GM19099 (cell line): Measurements from ENCODE around the gene NEK4.

Experiments
- POLR2A ChIP-seq: IDR thresholded peaks from 3 replicates; pipeline ENCODE4 v1.6.1; 2011; ENCODE audit warnings: low read depth; ENCODE audit not compliant: insufficient read length; ENCODE audit errors: extremely low read depth

The NEK4 gene

GRCh38 chr3:52685709-52686691 is 84.7 kb downstream of the NEK4 start, which contains the start of the genes GNL3 and PBRM1:
TSS of gene GNL3 (plus strand) at chr3:52686032. CDS start at chr3:52686093, 61 bp downstream.
TSS of gene PBRM1 (minus strand) at chr3:52685913.
- TF ChIP-seq POLR2A, result peak; percentile 94

GRCh38 chr3:52685285-52685708 is 85.4 kb downstream of the NEK4 start:
- no peak for TF ChIP-seq POLR2A

- no peak for TF ChIP-seq POLR2A
These were observed 86.6 kb downstream of the NEK4 start for GRCh38 chr3:52684184-52684583.

GRCh38 chr3:52683611-52684010 is 87.1 kb downstream of the NEK4 start:
- no peak for TF ChIP-seq POLR2A

GRCh38 chr3:52682016-52682415 is 88.7 kb downstream of the NEK4 start:
- no peak for TF ChIP-seq POLR2A

GRCh38 chr3:52681596-52681995 is 89.1 kb downstream of the NEK4 start:
- TF ChIP-seq POLR2A, result no peak

DNA sequence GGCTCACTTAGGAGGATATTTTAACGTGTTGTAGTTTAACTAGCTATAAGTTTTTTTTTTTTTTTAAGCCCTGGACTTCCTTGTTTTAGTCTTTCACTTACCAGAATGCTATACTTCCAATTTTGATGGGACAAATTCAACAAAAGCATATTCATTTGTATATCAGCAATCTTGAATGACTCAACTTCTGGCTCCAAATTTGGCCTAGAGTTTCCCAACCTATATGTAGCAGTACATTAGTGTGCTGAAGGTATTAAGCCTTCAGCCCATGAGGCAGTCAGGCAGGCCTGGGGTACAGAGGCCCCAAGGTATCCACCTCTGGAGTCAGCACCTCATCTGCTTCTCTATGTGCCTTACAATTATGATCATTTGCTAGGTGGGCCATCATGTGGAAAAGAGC is 90.9 kb downstream of the NEK4 start:
- TF ChIP-seq POLR2A, result no peak

DNA sequence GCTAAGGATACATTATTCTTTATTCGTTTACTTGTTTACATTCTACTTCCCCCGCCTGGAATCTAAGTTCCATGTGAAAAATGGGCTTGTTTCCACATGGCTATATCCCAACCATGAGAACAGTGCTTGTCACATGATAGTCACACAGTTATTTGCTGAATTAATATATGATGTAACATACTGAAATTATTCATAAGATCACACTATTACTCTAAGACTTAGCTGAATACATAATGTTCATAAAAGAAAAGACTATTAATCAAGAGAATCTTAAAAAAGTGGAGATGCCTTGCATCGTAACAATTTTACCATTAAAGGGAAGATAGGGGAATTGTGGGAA is 91.6 kb downstream of the NEK4 start:
- no peak for TF ChIP-seq POLR2A

- no peak for TF ChIP-seq POLR2A
These were observed 92.2 kb downstream of the NEK4 start for GRCh38 chr3:52678265-52679198.

DNA sequence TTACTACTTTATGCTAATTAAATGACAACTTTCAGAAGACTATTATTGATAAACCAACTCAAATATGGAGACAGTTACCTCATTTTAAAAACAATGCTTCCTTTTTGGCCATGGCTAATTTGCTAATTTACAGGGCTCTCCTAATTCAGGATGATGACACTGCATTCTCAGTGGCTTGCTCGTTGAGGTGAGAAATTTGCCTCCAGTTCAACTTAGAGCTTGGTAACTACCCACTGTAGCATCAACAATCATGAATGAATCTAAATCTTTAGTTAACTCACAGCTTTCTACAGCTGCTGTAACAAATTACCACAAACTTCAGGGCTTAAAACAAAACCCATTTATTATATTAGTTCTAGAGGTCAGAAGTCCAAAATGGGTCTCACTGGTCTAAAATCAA is 99.1 kb downstream of the NEK4 start:
- no peak for TF ChIP-seq POLR2A

DNA sequence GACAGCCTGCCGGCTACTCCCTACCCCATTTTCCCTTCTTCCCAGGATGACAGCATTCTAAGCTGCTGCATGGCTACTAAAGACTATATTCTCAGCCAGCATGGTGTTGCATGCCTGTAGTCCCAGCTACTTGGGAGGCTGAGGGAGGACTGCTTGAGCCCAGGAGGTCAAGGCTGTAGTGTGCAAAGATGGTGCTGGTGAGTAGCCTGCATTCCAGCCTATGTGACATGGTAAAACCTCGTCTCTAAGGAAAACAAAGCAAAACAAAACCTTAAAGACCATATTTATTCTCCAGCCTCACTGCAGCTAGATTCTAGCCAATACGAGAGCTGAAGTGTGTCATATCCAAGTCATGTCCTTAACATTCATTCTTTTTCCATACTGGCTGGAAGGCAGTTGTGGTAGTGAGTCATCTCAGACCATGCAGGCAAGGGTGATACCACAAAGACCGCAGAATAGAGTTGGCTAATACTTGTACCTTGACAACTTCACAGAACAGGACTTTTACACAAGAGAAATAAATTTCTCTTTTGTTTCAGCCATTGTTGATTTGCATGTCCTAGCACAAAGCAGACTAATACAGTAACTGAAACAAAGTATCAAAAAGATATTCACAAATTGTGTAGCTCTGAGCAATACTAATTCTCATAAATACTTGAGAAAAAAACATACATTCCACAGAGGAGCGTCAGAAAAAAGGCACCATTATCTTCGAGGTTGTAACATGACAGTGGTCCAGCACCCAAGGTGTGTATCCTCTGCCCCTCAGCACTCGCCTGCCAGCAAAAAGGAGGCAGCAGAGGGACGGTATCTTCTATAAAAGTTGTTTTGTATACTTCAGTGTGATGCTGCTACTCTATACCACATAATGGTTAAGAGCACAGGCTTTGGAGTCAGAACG is 99.9 kb downstream of the NEK4 start:
- no peak for TF ChIP-seq POLR2A

- no peak for TF ChIP-seq POLR2A
These were observed 107.6 kb downstream of the NEK4 start for GRCh38 chr3:52663098-52663497.

DNA sequence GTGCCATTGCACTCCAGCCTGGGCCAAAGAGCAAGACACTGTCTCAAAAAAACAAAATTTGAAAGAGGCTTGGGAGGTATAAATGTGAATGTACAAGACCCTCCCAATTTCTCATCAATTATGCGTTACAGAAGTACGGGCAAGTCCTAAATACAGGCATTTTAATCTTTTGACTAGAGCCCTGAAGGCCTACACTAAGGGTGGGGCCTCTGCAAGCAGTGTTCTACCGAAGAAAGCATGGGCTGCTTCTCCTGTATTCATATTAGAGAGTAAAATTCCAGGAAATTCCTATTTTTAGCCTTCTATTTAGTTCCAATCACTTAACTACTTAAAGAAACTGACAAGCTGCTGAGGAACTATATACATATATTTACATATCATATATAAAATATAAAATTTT is 110.7 kb downstream of the NEK4 start:
- TF ChIP-seq POLR2A, result no peak
